Measurements from ENCODE around the gene DPYD.

DNA sequence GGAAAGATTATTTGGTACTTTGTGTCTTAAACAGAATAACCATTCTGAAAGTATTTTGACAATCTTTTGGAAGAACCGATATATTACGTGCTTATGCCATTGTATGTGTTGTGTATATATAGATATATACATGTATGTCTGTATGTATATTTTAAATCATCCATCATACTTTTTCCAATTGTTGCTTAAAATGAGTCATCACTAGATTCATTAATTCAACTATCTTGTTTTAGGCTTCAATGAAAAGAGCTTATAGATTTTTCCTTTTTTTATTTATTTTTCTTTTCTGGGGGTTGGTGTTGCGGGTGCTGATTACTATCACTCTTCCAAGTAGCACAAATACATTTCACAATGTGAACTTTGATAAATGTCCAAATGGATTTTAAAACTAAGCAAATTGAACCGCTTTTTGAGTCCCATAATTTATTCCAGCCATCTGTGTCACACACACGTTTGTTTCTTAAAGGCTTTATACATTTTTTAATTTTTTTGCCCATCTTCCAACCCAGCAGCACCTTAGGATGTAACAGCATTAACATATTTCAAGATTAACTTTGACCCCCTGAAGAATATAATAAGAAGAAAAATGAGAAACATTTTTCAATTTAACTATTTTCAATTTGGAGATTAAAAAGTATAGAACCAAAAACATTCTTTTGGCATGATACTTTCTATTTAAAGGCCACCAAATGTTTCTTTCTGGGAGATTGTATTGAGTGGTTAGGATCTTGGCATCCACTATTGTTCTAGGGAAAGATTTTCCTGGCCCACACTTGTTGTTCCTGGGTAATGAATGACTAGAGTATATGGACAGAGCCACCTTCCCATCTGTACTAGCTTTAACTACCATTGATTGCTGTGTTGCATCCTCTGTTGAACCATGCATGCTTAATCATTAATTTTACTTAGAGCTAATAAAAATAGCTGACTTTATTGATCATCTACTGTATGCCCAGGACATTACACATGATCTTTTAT, 9.3 kb upstream of the DPYD start:
- TF ChIP-seq CTCF (IDR thresholded peaks at IDR 0.05), result no peak
- no peak for TF ChIP-seq POLR2A (IDR thresholded peaks at IDR 0.05)
